GM23248 (cell line): ENCODE data around the gene LRRC18. TPM values are rescaled to one million over a fixed set of nuclear protein-coding genes. Genes with fewer than 3 reads are reported as not detected.

ENCODE experiments used
- DNase-seq: peaks from one replicate; pipeline ENCODE4 v3.0.0-alpha.2; 2015
- H2AFZ ChIP-seq: fragments of 200-600 bp; sonication (generic); 2 replicates; pipeline ENCODE4 v1.6.1; 2016; ENCODE audit warnings: antibody characterized with exemption
- H3F3A ChIP-seq: fragments of 200-600 bp; sonication (generic); 2 replicates; pipeline ENCODE4 v1.6.1; 2016; ENCODE audit warnings: mild to moderate bottlenecking, antibody characterized with exemption, mixed run types; ENCODE audit not compliant: insufficient read depth
- H3K27ac ChIP-seq: fragments of 200-600 bp; sonication (generic); 2 replicates; pipeline ENCODE4 v1.5.1; 2016; ENCODE audit warnings: mild to moderate bottlenecking
- H3K27me3 ChIP-seq: fragments of 200-600 bp; sonication (generic); replicated peaks from 2 replicates; pipeline ENCODE4 v1.6.1; 2016; ENCODE audit warnings: mild to moderate bottlenecking; ENCODE audit not compliant: insufficient read depth
- H3K36me3 ChIP-seq: fragments of 200-600 bp; sonication (generic); 2 replicates; pipeline ENCODE4 v1.6.1; 2016; ENCODE audit warnings: low read depth, mild to moderate bottlenecking
- H3K4me1 ChIP-seq: fragments of 200-600 bp; sonication (generic); 2 replicates; pipeline ENCODE4 v1.6.1; 2016; ENCODE audit warnings: mild to moderate bottlenecking; ENCODE audit not compliant: insufficient read depth
- H3K4me2 ChIP-seq: fragments of 200-600 bp; sonication (generic); one replicate; pipeline ENCODE4 v1.6.1; 2016; ENCODE audit warnings: mild to moderate bottlenecking; ENCODE audit not compliant: unreplicated experiment
- H3K4me3 ChIP-seq: fragments of 200-600 bp; sonication (generic); 2 replicates; pipeline ENCODE4 v1.5.1; 2016; ENCODE audit warnings: mild to moderate bottlenecking
- H3K79me2 ChIP-seq: fragments of 200-600 bp; sonication (generic); 2 replicates; pipeline ENCODE4 v1.6.1; 2016; ENCODE audit warnings: mild to moderate bottlenecking; ENCODE audit not compliant: insufficient read depth
- H3K9ac ChIP-seq: fragments of 200-600 bp; sonication (generic); 2 replicates; pipeline ENCODE4 v1.6.1; 2016; ENCODE audit warnings: mild to moderate bottlenecking
- H3K9me2 ChIP-seq: fragments of 200-600 bp; sonication (generic); 2 replicates; pipeline ENCODE4 v1.6.1; 2016; ENCODE audit warnings: mixed run types, mild to moderate bottlenecking, moderate library complexity; ENCODE audit not compliant: insufficient read depth
- H3K9me3 ChIP-seq: fragments of 200-600 bp; sonication (generic); one replicate; pipeline ENCODE4 v1.6.1; 2017; ENCODE audit warnings: low read depth
- H4K20me1 ChIP-seq: fragments of 200-600 bp; sonication (generic); 2 replicates; pipeline ENCODE4 v1.6.0; 2016; ENCODE audit not compliant: insufficient read depth
- EZH2 ChIP-seq: fragments of 200-600 bp; sonication (generic); IDR thresholded peaks from 2 replicates; pipeline ENCODE4 v1.6.1; 2018; ENCODE audit warnings: antibody characterized with exemption, mild to moderate bottlenecking; ENCODE audit not compliant: insufficient read depth, poor library complexity, severe bottlenecking
- EZH2phosphoT487 ChIP-seq: fragments of 200-600 bp; sonication (generic); IDR thresholded peaks from 2 replicates; pipeline ENCODE4 v1.6.1; 2018; ENCODE audit warnings: antibody characterized with exemption, moderate library complexity, mild to moderate bottlenecking, low read depth; ENCODE audit not compliant: insufficient read depth
- WGBS, 2 experiments: methylation state at CpG; one replicate each; pipeline ENCODE4 v1.1.6; 2015 to 2017; ENCODE audit warnings: low lambda C conversion rate in 2 of 2, low coverage in 1 of 2; ENCODE audit errors: missing lambda C conversion rate in 2 of 2; 5-methylcytosine and 5-hydroxymethylcytosine counted together
- in situ Hi-C: fragments of 300-500 bp; cut with MboI; formaldehyde crosslinking; loops from 2 replicates; pipeline ENCODE4 v1.15.0; 2020
- polyA plus RNA-seq: library from polyadenylated mRNA; unstranded; fragments of >200 nt; fragmentation: Nextera tagmentation; extraction: Ambion mirVana; gene quantifications from 2 replicates; pipeline ENCODE4 v1.2.1, GENCODE V29; 2016
- total RNA-seq: library from RNA; depleted of rRNA; stranded (reverse); fragments of >200 nt; shearing (Covaris generic); gene quantifications from 2 replicates; pipeline ENCODE4 v1.2.3, GENCODE V29; 2014

The LRRC18 gene
- total and polyA plus RNA-seq, 2 experiments from 2014 or later, result not detected

DNA sequence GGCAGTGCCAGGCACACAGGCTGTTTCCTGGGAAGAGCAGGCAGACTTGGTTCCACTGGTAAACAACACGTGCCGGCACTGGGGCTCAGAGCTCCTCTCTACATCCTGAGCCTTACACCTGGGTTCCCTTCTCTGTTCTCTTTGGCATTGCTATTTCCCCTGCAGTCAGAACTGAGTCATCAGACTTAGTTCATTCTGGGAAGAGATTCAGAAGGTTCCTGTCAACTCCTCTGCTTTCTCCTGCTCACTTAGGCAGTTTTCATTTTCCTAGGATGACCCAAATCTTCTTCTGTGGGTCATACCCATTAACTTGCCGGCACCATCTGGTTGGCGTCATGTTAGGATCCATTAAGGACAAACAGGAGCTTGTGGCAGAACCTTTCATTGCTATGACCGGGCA is 33.4 kb upstream of the LRRC18 start:
- H3K4me3 ChIP-seq, result no peak overlapping the region
- no peaks in the 10 kb centered on the region for H3K4me1 ChIP-seq
- no peaks in the 10 kb centered on the region for H3K36me3 ChIP-seq
- no peak overlapping the region for H2AFZ ChIP-seq
- peak; percentile 62 for DNase-seq
- no peak overlapping the region for H3K27ac ChIP-seq
- H3K79me2 ChIP-seq, result no peaks in the 10 kb centered on the region
- 12 to 13% methylated on average over 5 of the region's 5 CpGs for WGBS, 2 experiments
- H3K9me3 ChIP-seq, result no peaks in the 10 kb centered on the region
- H3K4me2 ChIP-seq, result no peak overlapping the region
- H3F3A ChIP-seq, result no peaks in the 10 kb centered on the region; the same call in 1 of the 2 replicates
- no peaks in the 10 kb centered on the region for H4K20me1 ChIP-seq
- no peaks in the 10 kb centered on the region for H3K9me2 ChIP-seq
- peaks cover 16% of the 10 kb centered on the region; the same call in 1 of the 2 replicates for H3K27me3 ChIP-seq
- TF ChIP-seq EZH2 (no peak), EZH2phosphoT487 (no peak)
- in situ Hi-C loops, result no loop called here
- H3K9ac ChIP-seq, result no peak overlapping the region

DNA sequence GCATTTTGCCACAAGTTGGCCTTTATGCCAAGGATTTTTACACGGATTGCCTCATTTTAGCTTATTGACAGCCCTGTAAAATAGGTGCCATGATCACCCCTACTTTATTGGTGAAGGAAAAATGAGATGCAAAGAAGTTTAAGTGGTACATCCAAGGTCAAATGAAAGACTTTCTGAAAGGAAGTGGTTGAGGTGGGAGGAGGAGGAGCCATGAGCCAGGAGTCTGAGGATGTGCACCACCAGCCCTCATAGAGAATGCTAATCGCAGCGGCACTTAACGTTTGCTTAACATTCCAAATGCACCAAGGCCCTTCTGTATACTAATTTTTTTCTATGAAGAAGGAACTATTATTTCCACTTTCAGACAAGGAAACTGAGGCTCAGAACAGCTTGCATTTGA is 31.0 kb upstream of the LRRC18 start:
- H3K27me3 ChIP-seq, result peaks cover 25% of the 10 kb centered on the region; the same call in 1 of the 2 replicates
- in situ Hi-C loops, result no loop called here
- DNase-seq, result no peak
- no peaks in the 10 kb centered on the region for H3K36me3 ChIP-seq
- H3K4me2 ChIP-seq, result no peak overlapping the region
- H3K79me2 ChIP-seq, result no peaks in the 10 kb centered on the region
- H3F3A ChIP-seq, result no peaks in the 10 kb centered on the region; the same call in 1 of the 2 replicates
- no peaks in the 10 kb centered on the region for H3K4me1 ChIP-seq
- no peak overlapping the region for H3K27ac ChIP-seq
- no peaks in the 10 kb centered on the region for H3K9me3 ChIP-seq
- 86 to 89% methylated on average over 4 of the region's 4 CpGs for WGBS, 2 experiments
- no peaks in the 10 kb centered on the region for H3K9me2 ChIP-seq
- no peaks in the 10 kb centered on the region for H4K20me1 ChIP-seq
- TF ChIP-seq EZH2 (no peak), EZH2phosphoT487 (no peak)
- H2AFZ ChIP-seq, result no peak overlapping the region
- H3K4me3 ChIP-seq, result no peak overlapping the region
- no peak overlapping the region for H3K9ac ChIP-seq

DNA sequence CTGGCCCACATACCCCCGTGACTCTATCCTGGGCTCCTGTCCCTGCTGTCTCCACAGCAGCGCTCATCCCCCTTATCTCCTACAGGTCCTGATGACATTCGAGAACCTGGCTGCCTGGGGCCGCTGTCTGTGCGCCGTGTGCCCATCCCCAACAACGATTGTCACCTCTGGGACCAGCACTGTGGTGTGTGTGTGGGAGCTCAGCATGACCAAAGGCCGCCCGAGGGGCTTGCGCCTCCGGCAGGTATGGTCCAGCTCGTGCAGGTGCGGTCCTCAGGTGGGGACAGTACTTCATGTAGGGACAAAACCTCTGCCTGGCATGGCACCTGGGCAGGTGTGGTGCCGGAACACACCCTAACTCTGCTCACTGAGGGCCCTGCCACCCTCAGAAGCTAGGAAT is 30.4 kb upstream of the LRRC18 start:
- Histone ChIP-seq H3F3A (no peaks in the 10 kb centered on the region; the same call in 1 of the 2 replicates), H2AFZ (no peak overlapping the region), H3K9ac (no peak overlapping the region), H3K79me2 (no peaks in the 10 kb centered on the region), H3K4me1 (no peaks in the 10 kb centered on the region), H3K27me3 (peaks cover 29% of the 10 kb centered on the region), H4K20me1 (no peaks in the 10 kb centered on the region), H3K9me3 (no peaks in the 10 kb centered on the region), H3K36me3 (no peaks in the 10 kb centered on the region), H3K9me2 (no peaks in the 10 kb centered on the region), H3K27ac (no peak overlapping the region), H3K4me3 (no peak overlapping the region), H3K4me2 (no peak overlapping the region)
- in situ Hi-C loops, result no loop called here
- 68 to 75% methylated on average over 13 to 14 of the region's 14 CpGs for WGBS, 2 experiments
- TF ChIP-seq EZH2phosphoT487 (no peak), EZH2 (no peak)
- no peak for DNase-seq

DNA sequence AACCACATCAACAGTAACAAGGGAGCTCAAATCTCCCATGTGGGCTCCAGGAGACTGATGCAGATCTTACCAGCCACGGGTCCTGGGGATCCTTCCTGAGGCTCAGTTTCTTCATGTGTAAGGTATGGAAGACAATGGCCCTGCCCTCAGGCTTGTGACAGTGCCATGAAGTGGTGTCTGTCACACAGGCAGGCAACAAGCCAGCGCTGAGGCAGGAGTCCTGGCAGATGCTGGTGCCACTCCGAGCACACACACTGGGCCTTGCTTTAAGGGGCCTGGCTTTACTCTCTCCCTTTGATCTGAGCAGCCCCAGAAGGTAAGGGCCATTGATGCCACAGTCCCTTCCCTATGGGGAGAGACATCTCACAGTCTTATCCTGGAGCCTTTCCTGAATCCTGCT is 28.4 kb upstream of the LRRC18 start:
- no peak for DNase-seq

DNA sequence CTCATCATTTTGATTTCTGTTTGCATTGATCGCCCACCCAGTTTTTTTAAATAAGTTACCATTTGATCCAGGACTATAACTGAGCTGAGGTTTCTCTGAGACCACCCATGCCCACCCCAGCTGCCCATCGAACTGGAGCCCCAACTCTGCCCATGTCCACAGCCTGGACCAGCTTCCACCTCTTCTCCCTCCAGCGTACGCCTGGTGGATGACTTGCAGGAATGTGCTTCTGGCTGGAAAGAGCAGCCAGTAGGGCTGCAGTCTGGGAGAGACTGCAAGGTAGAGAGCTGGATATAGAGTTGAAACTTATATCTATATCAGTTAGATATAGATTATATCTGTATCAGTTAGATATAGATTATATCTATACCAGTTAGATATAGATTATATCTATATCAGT is 25.8 kb upstream of the LRRC18 start:
- WGBS, 2 experiments, result 62 to 65% methylated on average over 4 of the region's 4 CpGs
- no peaks in the 10 kb centered on the region for H3F3A ChIP-seq
- H2AFZ ChIP-seq, result no peak overlapping the region
- no peaks in the 10 kb centered on the region for H3K36me3 ChIP-seq
- no peaks in the 10 kb centered on the region for H3K9me2 ChIP-seq
- H3K4me2 ChIP-seq, result no peak overlapping the region
- peaks cover 34% of the 10 kb centered on the region for H3K27me3 ChIP-seq
- TF ChIP-seq EZH2phosphoT487 (no peak), EZH2 (no peak)
- no peaks in the 10 kb centered on the region for H3K4me1 ChIP-seq
- H3K4me3 ChIP-seq, result no peak overlapping the region
- no peak overlapping the region for H3K27ac ChIP-seq
- H3K9me3 ChIP-seq, result no peaks in the 10 kb centered on the region
- no peaks in the 10 kb centered on the region for H4K20me1 ChIP-seq
- H3K9ac ChIP-seq, result no peak overlapping the region
- DNase-seq, result no peak
- no peaks in the 10 kb centered on the region for H3K79me2 ChIP-seq
- in situ Hi-C loops, result no loop called here

More for the DNA sequence above, 28.4 kb upstream of the LRRC18 start:
- Histone ChIP-seq H3K9ac (no peak overlapping the region), H3K79me2 (no peaks in the 10 kb centered on the region), H3K9me2 (no peaks in the 10 kb centered on the region), H3K9me3 (no peaks in the 10 kb centered on the region), H3K27ac (no peak overlapping the region), H3K4me2 (no peak overlapping the region), H3F3A (no peaks in the 10 kb centered on the region; the same call in 1 of the 2 replicates), H3K4me1 (no peaks in the 10 kb centered on the region), H3K27me3 (peaks cover 31% of the 10 kb centered on the region), H3K4me3 (no peak overlapping the region), H3K36me3 (no peaks in the 10 kb centered on the region), H4K20me1 (no peaks in the 10 kb centered on the region), H2AFZ (no peak overlapping the region)
- in situ Hi-C loops, result no loop called here
- no peak for TF ChIP-seq EZH2
- 53 to 62% methylated on average over 3 of the region's 3 CpGs for WGBS, 2 experiments
